Right lobe of liver (tissue), 6 donors: Measurements from ENCODE around the gene RNF44. TPM values are rescaled to one million over a fixed set of nuclear protein-coding genes. Genes with fewer than 3 reads are reported as not detected.

Experiments used
- ATAC-seq, 4 donors: fragments of 200-7000 bp; cut with Tn5 transposase; one replicate each; pipeline ENCODE4 v1.9.1; 2020; ENCODE audit warnings: mild to moderate bottlenecking in 4 of 4, moderate library complexity in 4 of 4
- DNase-seq, 3 donors: peaks; one replicate each; pipeline ENCODE4 v3.0.0-alpha.2; 2020
- H3K27ac ChIP-seq, 3 donors: fragments of 200-600 bp; one replicate each; pipeline ENCODE4 v1.8.0; 2022
- H3K27me3 ChIP-seq, 2 donors: fragments of 200-600 bp; one replicate each; pipeline ENCODE4 v1.8.0; 2022
- H3K36me3 ChIP-seq, 4 donors: fragments of 200-600 bp; sonication (generic) in 1 of 4; one replicate each; pipeline versions ENCODE4 v1.5.1 to v1.8.0; 2017 to 2022; ENCODE audit warnings: control low read depth in 1 of 4
- H3K4me1 ChIP-seq, 4 donors: fragments of 200-600 bp; sonication (generic) in 1 of 4; one replicate each; pipeline versions ENCODE4 v1.5.1 to v1.8.0; 2017 to 2022; ENCODE audit warnings: control low read depth in 1 of 4
- H3K4me3 ChIP-seq, 3 donors: fragments of 200-600 bp; one replicate each; pipeline ENCODE4 v1.8.0; 2022
- H3K9me3 ChIP-seq, 4 donors: fragments of 200-600 bp; sonication (generic) in 1 of 4; one replicate each; pipeline versions ENCODE4 v1.5.1 to v1.8.0; 2017 to 2022; ENCODE audit warnings: control low read depth in 1 of 4
- CTCF ChIP-seq, 4 donors: fragments of 200-600 bp in 3 of 4; fragments of 450-650 bp in 1 of 4; IDR thresholded peaks; one replicate each; pipeline versions ENCODE4 v1.5.1 to v1.8.0; 2016 to 2022; ENCODE audit warnings: antibody characterized with exemption in 4 of 4, mild to moderate bottlenecking in 2 of 4
- POLR2A ChIP-seq: fragments of 450-650 bp; IDR thresholded peaks from one replicate; pipeline ENCODE4 v1.6.1; 2017; ENCODE audit warnings: antibody characterized with exemption, mild to moderate bottlenecking
- WGBS: methylation state at CpG from one replicate; pipeline ENCODE4 v1.1.6; 2018; ENCODE audit warnings: low coverage, low lambda C conversion rate; ENCODE audit not compliant: insufficient coverage; ENCODE audit errors: missing lambda C conversion rate; 5-methylcytosine and 5-hydroxymethylcytosine counted together
- intact Hi-C, 2 donors: fragments of 100-400 bp; cut with DNase I; formaldehyde crosslinking; loops; one replicate each; pipeline versions ENCODE4 v1.11.2 to v1.14.1; 2022
- total RNA-seq, 6 experiments: library from RNA; depleted of rRNA in 2 of 6; stranded (reverse); fragments of >200 nt in 2 of 6; fragmentation: NEBNext Ultra II Directional in 3 of 6; extraction: Animal tissue kit (Norgen Biotek cat#: 25700) in 3 of 6; gene quantifications; one replicate each; pipeline versions ENCODE4 v1.1.0 to v1.2.4, GENCODE V29; 2016 to 2023
- donor health status: DM: no; HTN: yes; CAD: no.
- donor health status: DM: no; HTN: no; CAD: no.
- donor health status: DM: no; HTN: no; CAD: no.
- donor health status: DM: no; HTN: yes; CAD: no.
- donor health status: DM: no; HTN: yes; CAD: no.

RNF44 gene
- total RNA-seq, 6 experiments from 2014 or later = 5.1 to 16.3 (median 12.7) TPM

- Histone ChIP-seq H3K4me3 (no peak overlapping the region), H3K4me1 (no peaks in the 10 kb centered on the region), H3K27ac (no peak overlapping the region), H3K9me3 (no peaks in the 10 kb centered on the region), H3K27me3 (no peaks in the 10 kb centered on the region), H3K36me3 (no peaks in the 10 kb centered on the region)
- intact Hi-C loops = no loop called here
- WGBS = 56% methylated on average over 7 of the region's 18 CpGs
- ATAC-seq (peak; percentile 75 to 89 (median 86)), DNase-seq (peak; percentile 69 to 79 (median 74))
- TF ChIP-seq POLR2A = no peak
- TF ChIP-seq CTCF (IDR thresholded peaks at IDR 0.05) = peak; percentile 63 to 81 (median 74)
Measured at GRCh38 chr5:176573564-176574296, 36.5 kb upstream of the RNF44 start.

- intact Hi-C loops = no loop called here
- H3K4me1 ChIP-seq = no peaks in the 10 kb centered on the region
- H3K36me3 ChIP-seq = no peaks in the 10 kb centered on the region
- DNase-seq = no peak
- no peak overlapping the region for H3K27ac ChIP-seq
- no peak overlapping the region for H3K4me3 ChIP-seq
- no peaks in the 10 kb centered on the region for H3K27me3 ChIP-seq
- 53% methylated on average over 6 of the region's 6 CpGs for WGBS
- TF ChIP-seq CTCF (IDR thresholded peaks at IDR 0.05) = no peak
- no peak for ATAC-seq
- H3K9me3 ChIP-seq = no peaks in the 10 kb centered on the region
Measured at GRCh38 chr5:176570044-176570443, 32.8 kb upstream of the RNF44 start.

GRCh38 chr5:176568657-176569056 is 31.5 kb upstream of the RNF44 start:
- no peaks in the 10 kb centered on the region for H3K36me3 ChIP-seq
- intact Hi-C loops = no loop called here
- 79% methylated on average over 5 of the region's 18 CpGs for WGBS
- no peak for TF ChIP-seq POLR2A
- no peak for TF ChIP-seq CTCF (IDR thresholded peaks at IDR 0.05)
- ATAC-seq (peak in 1 of 4 donors; percentile 11), DNase-seq (no peak)
- no peaks in the 10 kb centered on the region for H3K27me3 ChIP-seq
- H3K27ac ChIP-seq = no peak overlapping the region
- no peaks in the 10 kb centered on the region for H3K4me1 ChIP-seq
- H3K4me3 ChIP-seq = no peak overlapping the region
- no peaks in the 10 kb centered on the region for H3K9me3 ChIP-seq

- ATAC-seq = no peak
- no peak overlapping the region for H3K4me3 ChIP-seq
- intact Hi-C loops = no loop called here
- no peak for TF ChIP-seq POLR2A
- TF ChIP-seq CTCF (IDR thresholded peaks at IDR 0.05) = no peak
- H3K4me1 ChIP-seq = no peaks in the 10 kb centered on the region
- no peaks in the 10 kb centered on the region for H3K9me3 ChIP-seq
- DNase-seq = no peak
- WGBS = 58% methylated on average over 5 of the region's 6 CpGs
- no peaks in the 10 kb centered on the region for H3K27me3 ChIP-seq
- no peak overlapping the region for H3K27ac ChIP-seq
- H3K36me3 ChIP-seq = no peaks in the 10 kb centered on the region
Measured at GRCh38 chr5:176565760-176566288, 28.6 kb upstream of the RNF44 start.
